ENCODE data around the gene CPM.

DNA sequence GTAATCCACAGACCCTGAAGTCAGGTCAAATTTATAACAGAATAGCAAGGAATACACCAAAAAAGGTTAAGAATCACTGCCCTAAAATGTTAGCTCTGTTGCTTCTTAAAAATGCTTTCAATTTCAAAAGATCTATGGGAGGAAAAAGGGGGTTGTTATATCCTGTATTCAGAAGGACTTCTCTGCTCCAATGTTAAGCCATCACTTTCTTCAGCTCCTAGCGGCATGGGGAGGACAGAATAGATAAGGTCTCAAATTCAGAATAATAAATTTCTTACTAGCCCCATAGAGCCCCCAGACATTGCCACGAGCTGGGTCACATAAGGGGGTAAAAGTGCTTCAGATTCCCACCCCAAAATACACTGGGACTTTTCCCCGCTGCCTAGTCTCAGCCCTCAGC, 49.8 kb downstream of the CPM start:
- TF ChIP-seq, protein P1, sequence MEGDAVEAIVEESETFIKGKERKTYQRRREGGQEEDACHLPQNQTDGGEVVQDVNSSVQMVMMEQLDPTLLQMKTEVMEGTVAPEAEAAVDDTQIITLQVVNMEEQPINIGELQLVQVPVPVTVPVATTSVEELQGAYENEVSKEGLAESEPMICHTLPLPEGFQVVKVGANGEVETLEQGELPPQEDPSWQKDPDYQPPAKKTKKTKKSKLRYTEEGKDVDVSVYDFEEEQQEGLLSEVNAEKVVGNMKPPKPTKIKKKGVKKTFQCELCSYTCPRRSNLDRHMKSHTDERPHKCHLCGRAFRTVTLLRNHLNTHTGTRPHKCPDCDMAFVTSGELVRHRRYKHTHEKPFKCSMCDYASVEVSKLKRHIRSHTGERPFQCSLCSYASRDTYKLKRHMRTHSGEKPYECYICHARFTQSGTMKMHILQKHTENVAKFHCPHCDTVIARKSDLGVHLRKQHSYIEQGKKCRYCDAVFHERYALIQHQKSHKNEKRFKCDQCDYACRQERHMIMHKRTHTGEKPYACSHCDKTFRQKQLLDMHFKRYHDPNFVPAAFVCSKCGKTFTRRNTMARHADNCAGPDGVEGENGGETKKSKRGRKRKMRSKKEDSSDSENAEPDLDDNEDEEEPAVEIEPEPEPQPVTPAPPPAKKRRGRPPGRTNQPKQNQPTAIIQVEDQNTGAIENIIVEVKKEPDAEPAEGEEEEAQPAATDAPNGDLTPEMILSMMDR (IDR thresholded peaks at IDR 0.05; ENCODE audit: low read depth, low read length, missing input control): no peak
- TF ChIP-seq YY1 (IDR thresholded peaks at IDR 0.05) (no peak), ATF3 (IDR thresholded peaks at IDR 0.05) (no peak), SP1 (IDR thresholded peaks at IDR 0.05) (no peak), GABPA (IDR thresholded peaks at IDR 0.05 in 1 of 2, conservative IDR thresholded peaks at IDR 0.05 in 1 of 2) (no peak), RAD21 (IDR thresholded peaks at IDR 0.05) (no peak), TAF1 (conservative IDR thresholded peaks at IDR 0.05) (no peak), HNF4A (conservative IDR thresholded peaks at IDR 0.05) (no peak), RXRA (IDR thresholded peaks at IDR 0.05) (no peak), ZBTB33 (IDR thresholded peaks at IDR 0.05) (no peak), FOXA1 (IDR thresholded peaks at IDR 0.05) (no peak)
- TF ChIP-seq, protein P2, sequence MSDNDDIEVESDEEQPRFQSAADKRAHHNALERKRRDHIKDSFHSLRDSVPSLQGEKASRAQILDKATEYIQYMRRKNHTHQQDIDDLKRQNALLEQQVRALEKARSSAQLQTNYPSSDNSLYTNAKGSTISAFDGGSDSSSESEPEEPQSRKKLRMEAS (IDR thresholded peaks at IDR 0.05): no peak
